OCI-M1 (cell line): ENCODE results near the gene ARL17B.
"Not testable (repeated sequence)": the region's sequence is repeated elsewhere in the genome, so short reads cannot be mapped to it uniquely, and the experiment has no call there.

ENCODE experiments used
- DNase-seq: peaks from one replicate; lab custom pipeline; 2025; lab: John Stamatoyannopoulos, UW

Gene ARL17B

GRCh38 chr17:46249153-46249552, 112.4 kb downstream of the ARL17B start:
- not testable (repeated sequence) for DNase-seq

- not testable (repeated sequence) for DNase-seq
These were observed 116.4 kb downstream of the ARL17B start for GRCh38 chr17:46244949-46245768.

- not testable (repeated sequence) for DNase-seq
These were observed 117.1 kb downstream of the ARL17B start for GRCh38 chr17:46244339-46244913.

- not testable (repeated sequence) for DNase-seq
These were observed 117.6 kb downstream of the ARL17B start for GRCh38 chr17:46243928-46244327.

- DNase-seq = not testable (repeated sequence)
These were observed 118.1 kb downstream of the ARL17B start for GRCh38 chr17:46243505-46243904.

- not testable (repeated sequence) for DNase-seq
These were observed 130.2 kb downstream of the ARL17B start for GRCh38 chr17:46231359-46231758.

- peak; percentile 98 for DNase-seq
These were observed 136.2 kb downstream of the ARL17B start for GRCh38 chr17:46225274-46225794.

- not testable (repeated sequence) for DNase-seq
These were observed 136.7 kb downstream of the ARL17B start for GRCh38 chr17:46224864-46225263.
